Tibial nerve (tissue), 4 donors: ENCODE measurements around the gene STAT4. TPM values are rescaled to one million over a fixed set of nuclear protein-coding genes. Genes with fewer than 3 reads are reported as not detected.

ENCODE experiments used
- DNase-seq, 2 donors: peaks; one replicate each; pipeline ENCODE4 v3.0.0-alpha.2; 2019; ENCODE audit warnings: low spot score in 2 of 2
- H3K27ac ChIP-seq, 4 donors: fragments of 200-600 bp; sonication (generic) in 3 of 4; one replicate each; pipeline ENCODE4 v1.5.1; 2017 to 2019; ENCODE audit warnings: mild to moderate bottlenecking in 1 of 4
- H3K27me3 ChIP-seq, 2 donors: fragments of 200-600 bp; sonication (generic) in 1 of 2; one replicate each; pipeline versions ENCODE4 v1.5.1 to v1.6.0; 2017 to 2019
- H3K36me3 ChIP-seq, 3 donors: fragments of 200-600 bp; sonication (generic); one replicate each; pipeline ENCODE4 v1.5.1; 2018 to 2019
- H3K4me1 ChIP-seq, 4 donors: fragments of 200-600 bp; sonication (generic) in 3 of 4; one replicate each; pipeline ENCODE4 v1.5.1; 2017 to 2019
- H3K4me3 ChIP-seq, 4 donors: fragments of 200-600 bp; sonication (generic) in 3 of 4; one replicate each; pipeline ENCODE4 v1.5.1; 2017 to 2019; ENCODE audit warnings: mild to moderate bottlenecking in 1 of 4, moderate library complexity in 1 of 4
- H3K9me3 ChIP-seq, 4 donors: fragments of 200-600 bp; sonication (generic) in 3 of 4; one replicate each; pipeline ENCODE4 v1.5.1; 2017 to 2019
- EP300 ChIP-seq, 2 donors: sonication (generic); formaldehyde crosslinking; IDR thresholded peaks; one replicate each; pipeline ENCODE4 v1.6.1; 2017; ENCODE audit warnings: antibody characterized with exemption in 2 of 2, mild to moderate bottlenecking in 1 of 2
- POLR2A ChIP-seq, 2 donors: fragments of 450-650 bp; IDR thresholded peaks; one replicate each; pipeline ENCODE4 v1.6.1; 2017; ENCODE audit warnings: antibody characterized with exemption in 2 of 2, mild to moderate bottlenecking in 2 of 2, moderate library complexity in 2 of 2
- WGBS, 2 donors: methylation state at CpG; one replicate each; pipeline ENCODE4 v1.1.5; 2018; 5-methylcytosine and 5-hydroxymethylcytosine counted together
- total RNA-seq, 4 donors: library from RNA; depleted of rRNA; stranded (reverse); fragments of >200 nt; gene quantifications; one replicate each; pipeline ENCODE4 v1.1.0, GENCODE V29; 2016
- TF ChIP-seq, protein P1 (sequence below), 5 experiments: fragments of 200-600 bp in 3 of 5; fragments of 450-650 bp in 2 of 5; sonication (generic) in 3 of 5; IDR thresholded peaks; one replicate each; pipeline ENCODE4 v1.5.1; 2016 to 2019; ENCODE audit warnings: antibody characterized with exemption in 5 of 5, mild to moderate bottlenecking in 3 of 5, moderate library complexity in 2 of 5

The STAT4 gene
- total RNA-seq, 4 donors from 2014 or later = 0.39 to 4.2 (median 2.3) TPM; not detected in 1

DNA sequence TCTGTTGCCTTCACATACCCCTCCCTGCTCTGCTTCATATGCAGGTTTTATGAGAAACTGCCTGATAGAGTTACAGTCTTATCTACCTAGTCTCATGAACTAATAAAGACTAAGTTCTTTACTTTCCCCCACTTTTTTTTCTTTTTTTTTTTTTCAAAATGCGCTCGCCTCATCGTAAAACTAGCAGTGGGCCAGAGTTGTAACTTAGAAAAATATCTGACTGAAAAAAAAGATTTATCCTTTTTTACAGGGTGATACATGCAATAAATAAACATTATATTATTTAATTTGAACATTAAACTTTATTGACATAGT, 83.9 kb downstream of the STAT4 start:
- no peak overlapping the region for H3K27ac ChIP-seq
- H3K36me3 ChIP-seq = no peaks in the 10 kb centered on the region
- TF ChIP-seq EP300 (IDR thresholded peaks at IDR 0.05) = no peak
- TF ChIP-seq, protein P1, sequence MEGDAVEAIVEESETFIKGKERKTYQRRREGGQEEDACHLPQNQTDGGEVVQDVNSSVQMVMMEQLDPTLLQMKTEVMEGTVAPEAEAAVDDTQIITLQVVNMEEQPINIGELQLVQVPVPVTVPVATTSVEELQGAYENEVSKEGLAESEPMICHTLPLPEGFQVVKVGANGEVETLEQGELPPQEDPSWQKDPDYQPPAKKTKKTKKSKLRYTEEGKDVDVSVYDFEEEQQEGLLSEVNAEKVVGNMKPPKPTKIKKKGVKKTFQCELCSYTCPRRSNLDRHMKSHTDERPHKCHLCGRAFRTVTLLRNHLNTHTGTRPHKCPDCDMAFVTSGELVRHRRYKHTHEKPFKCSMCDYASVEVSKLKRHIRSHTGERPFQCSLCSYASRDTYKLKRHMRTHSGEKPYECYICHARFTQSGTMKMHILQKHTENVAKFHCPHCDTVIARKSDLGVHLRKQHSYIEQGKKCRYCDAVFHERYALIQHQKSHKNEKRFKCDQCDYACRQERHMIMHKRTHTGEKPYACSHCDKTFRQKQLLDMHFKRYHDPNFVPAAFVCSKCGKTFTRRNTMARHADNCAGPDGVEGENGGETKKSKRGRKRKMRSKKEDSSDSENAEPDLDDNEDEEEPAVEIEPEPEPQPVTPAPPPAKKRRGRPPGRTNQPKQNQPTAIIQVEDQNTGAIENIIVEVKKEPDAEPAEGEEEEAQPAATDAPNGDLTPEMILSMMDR (IDR thresholded peaks at IDR 0.05) = no peak
- no peak for TF ChIP-seq POLR2A (IDR thresholded peaks at IDR 0.05)
- no peaks in the 10 kb centered on the region for H3K27me3 ChIP-seq
- no peaks in the 10 kb centered on the region for H3K9me3 ChIP-seq
- H3K4me3 ChIP-seq = no peak overlapping the region
- no peak for DNase-seq
- 96 to 99% methylated on average over 3 of the region's 3 CpGs for WGBS, 2 donors
- H3K4me1 ChIP-seq = peaks cover 0 to 7% (median 2%) of the 10 kb centered on the region in 4 donors

GRCh38 chr2:191066197-191066918, 84.4 kb downstream of the STAT4 start:
- Histone ChIP-seq H3K27me3 (no peaks in the 10 kb centered on the region), H3K4me1 (peaks cover 0 to 7% (median 2%) of the 10 kb centered on the region in 4 donors), H3K36me3 (no peaks in the 10 kb centered on the region), H3K9me3 (no peaks in the 10 kb centered on the region), H3K4me3 (no peak overlapping the region), H3K27ac (no peak overlapping the region)
- TF ChIP-seq, protein P1 (IDR thresholded peaks at IDR 0.05) = no peak
- TF ChIP-seq EP300 (IDR thresholded peaks at IDR 0.05) = no peak
- TF ChIP-seq POLR2A (IDR thresholded peaks at IDR 0.05) = no peak
- 49% methylated on average over 4 of the region's 4 CpGs for WGBS, 2 donors
- no peak for DNase-seq

DNA sequence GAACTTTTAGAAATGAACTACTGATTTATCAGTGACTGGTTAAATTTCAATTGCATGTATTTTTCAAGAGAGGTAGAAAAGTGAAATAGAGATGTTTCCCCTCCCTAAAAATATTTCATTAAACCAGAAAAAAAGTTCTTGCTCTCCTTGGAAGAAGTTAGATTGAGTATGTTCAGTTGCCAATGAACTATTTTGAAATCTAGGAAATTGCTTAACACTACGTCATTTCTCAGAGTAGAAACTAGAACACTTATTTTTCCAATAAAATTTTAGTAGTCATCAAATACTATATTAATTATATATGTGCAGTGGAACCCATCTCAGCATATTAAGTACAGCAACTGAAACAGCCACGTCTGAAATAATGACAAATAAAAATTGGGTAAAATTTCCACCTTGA, 85.0 kb downstream of the STAT4 start:
- Histone ChIP-seq H3K27me3 (no peaks in the 10 kb centered on the region), H3K36me3 (no peaks in the 10 kb centered on the region), H3K4me3 (no peak overlapping the region), H3K9me3 (no peaks in the 10 kb centered on the region), H3K4me1 (peaks cover 0 to 7% (median 2%) of the 10 kb centered on the region in 4 donors), H3K27ac (no peak overlapping the region)
- no peak for DNase-seq
- 51 to 74% methylated on average over 2 of the region's 2 CpGs for WGBS, 2 donors
- no peak for TF ChIP-seq POLR2A (IDR thresholded peaks at IDR 0.05)
- TF ChIP-seq, protein P1 (IDR thresholded peaks at IDR 0.05) = no peak
- TF ChIP-seq EP300 (IDR thresholded peaks at IDR 0.05) = no peak

GRCh38 chr2:191064590-191064989, 86.2 kb downstream of the STAT4 start:
- H3K27me3 ChIP-seq = no peaks in the 10 kb centered on the region
- H3K4me1 ChIP-seq = peaks cover 0 to 7% (median 2%) of the 10 kb centered on the region in 4 donors
- H3K9me3 ChIP-seq = no peaks in the 10 kb centered on the region
- 67 to 78% methylated on average over 9 of the region's 9 CpGs for WGBS, 2 donors
- no peak for DNase-seq
- TF ChIP-seq, protein P1 (IDR thresholded peaks at IDR 0.05) = no peak
- TF ChIP-seq EP300 (IDR thresholded peaks at IDR 0.05) (no peak), POLR2A (IDR thresholded peaks at IDR 0.05) (no peak)
- no peak overlapping the region for H3K27ac ChIP-seq
- no peaks in the 10 kb centered on the region for H3K36me3 ChIP-seq
- no peak overlapping the region for H3K4me3 ChIP-seq

GRCh38 chr2:191063584-191063983, 87.2 kb downstream of the STAT4 start:
- no peaks in the 10 kb centered on the region for H3K36me3 ChIP-seq

More at GRCh38 chr2:191063584-191063983, 87.2 kb downstream of the STAT4 start:
- H3K27me3 ChIP-seq = no peaks in the 10 kb centered on the region
- peaks cover 0 to 7% (median 2%) of the 10 kb centered on the region in 4 donors for H3K4me1 ChIP-seq
- no peaks in the 10 kb centered on the region for H3K9me3 ChIP-seq
- DNase-seq = no peak
- 87 to 88% methylated on average over 1 of the region's 1 CpG for WGBS, 2 donors
- TF ChIP-seq EP300 (IDR thresholded peaks at IDR 0.05) = no peak
- TF ChIP-seq, protein P1 (IDR thresholded peaks at IDR 0.05) = no peak
- no peak for TF ChIP-seq POLR2A (IDR thresholded peaks at IDR 0.05)
- no peak overlapping the region for H3K27ac ChIP-seq
- H3K4me3 ChIP-seq = no peak overlapping the region
